ENCODE measurements around the gene NECAB2.

- no peak for TF ChIP-seq CTCF (IDR thresholded peaks at IDR 0.05; ENCODE audit: low read depth, low read length, poor library complexity, severe bottlenecking)
- no peak for TF ChIP-seq EZH2phosphoT487 (IDR thresholded peaks at IDR 0.05; ENCODE audit: borderline replicate concordance, low read length)
Measured at GRCh38 chr16:83932955-83933673, 34.9 kb upstream of the NECAB2 start.

Measured in DOHH2 (cell line).